HCT116 (cell line): Measurements from ENCODE around the gene DCAF15.

Experiments used
- CEBPB ChIP-seq: IDR thresholded peaks from 2 replicates; pipeline ENCODE4 v1.6.1; 2012; ENCODE audit warnings: low read depth
- EZH2phosphoT487 ChIP-seq: fragments of 200-600 bp; IDR thresholded peaks from 2 replicates; pipeline ENCODE4 v1.6.1; 2018; ENCODE audit warnings: antibody characterized with exemption, borderline replicate concordance
- SRF ChIP-seq: IDR thresholded peaks from 2 replicates; pipeline ENCODE4 v1.6.1; 2012; ENCODE audit warnings: low read depth
- ZFX ChIP-seq: fragments of 450-650 bp; IDR thresholded peaks from 2 replicates; pipeline ENCODE4 v1.6.1; 2017
- TF ChIP-seq, protein P1 (sequence below): IDR thresholded peaks from 2 replicates; pipeline ENCODE4 v1.6.1; 2012
- TF ChIP-seq, protein P2 (sequence below), 3 experiments: fragments of 200-600 bp in 1 of 3; sonication (generic) in 1 of 3; IDR thresholded peaks in 2 of 3; conservative IDR thresholded peaks in 1 of 3; 2 replicates each; pipeline ENCODE4 v1.5.1; 2012 to 2017; ENCODE audit warnings: low read depth in 2 of 3, low read length in 2 of 3, antibody characterized with exemption in 1 of 3, borderline replicate concordance in 1 of 3, control low read depth in 1 of 3, mild to moderate bottlenecking in 1 of 3, mixed read lengths in 1 of 3, mixed run types in 1 of 3, moderate library complexity in 1 of 3; ENCODE audit not compliant: insufficient read depth in 1 of 3
- TF ChIP-seq, protein P3 (sequence below): IDR thresholded peaks from 2 replicates; pipeline ENCODE4 v1.6.1; 2012
- TF ChIP-seq, protein P4 (sequence below): IDR thresholded peaks from 2 replicates; pipeline ENCODE4 v1.6.1; 2012; ENCODE audit warnings: low read depth

DNA sequence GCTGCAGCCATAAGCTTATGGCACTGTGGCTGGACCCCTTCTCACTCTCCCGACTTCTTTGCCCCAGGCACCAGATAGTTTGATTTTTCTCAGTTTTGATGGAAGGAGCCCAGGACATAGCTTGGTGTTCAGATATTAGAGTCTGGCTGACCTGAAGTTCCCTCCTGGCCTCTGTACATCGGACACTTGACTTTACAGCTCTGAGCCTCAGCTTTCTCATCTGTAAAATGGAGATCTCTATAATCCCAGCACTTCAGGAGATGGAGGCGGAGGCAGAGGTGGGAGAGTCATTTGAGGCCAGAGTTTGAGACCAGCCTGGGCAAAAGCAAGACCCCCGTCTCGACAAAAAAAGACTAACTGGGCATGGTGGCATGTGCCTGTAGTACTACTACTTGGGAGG, 45.4 kb upstream of the DCAF15 start:
- TF ChIP-seq EZH2phosphoT487 (no peak), ZFX (no peak), CEBPB (no peak), SRF (no peak)
- TF ChIP-seq, protein P1, sequence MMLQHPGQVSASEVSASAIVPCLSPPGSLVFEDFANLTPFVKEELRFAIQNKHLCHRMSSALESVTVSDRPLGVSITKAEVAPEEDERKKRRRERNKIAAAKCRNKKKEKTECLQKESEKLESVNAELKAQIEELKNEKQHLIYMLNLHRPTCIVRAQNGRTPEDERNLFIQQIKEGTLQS, result no peak
- TF ChIP-seq, protein P2, sequence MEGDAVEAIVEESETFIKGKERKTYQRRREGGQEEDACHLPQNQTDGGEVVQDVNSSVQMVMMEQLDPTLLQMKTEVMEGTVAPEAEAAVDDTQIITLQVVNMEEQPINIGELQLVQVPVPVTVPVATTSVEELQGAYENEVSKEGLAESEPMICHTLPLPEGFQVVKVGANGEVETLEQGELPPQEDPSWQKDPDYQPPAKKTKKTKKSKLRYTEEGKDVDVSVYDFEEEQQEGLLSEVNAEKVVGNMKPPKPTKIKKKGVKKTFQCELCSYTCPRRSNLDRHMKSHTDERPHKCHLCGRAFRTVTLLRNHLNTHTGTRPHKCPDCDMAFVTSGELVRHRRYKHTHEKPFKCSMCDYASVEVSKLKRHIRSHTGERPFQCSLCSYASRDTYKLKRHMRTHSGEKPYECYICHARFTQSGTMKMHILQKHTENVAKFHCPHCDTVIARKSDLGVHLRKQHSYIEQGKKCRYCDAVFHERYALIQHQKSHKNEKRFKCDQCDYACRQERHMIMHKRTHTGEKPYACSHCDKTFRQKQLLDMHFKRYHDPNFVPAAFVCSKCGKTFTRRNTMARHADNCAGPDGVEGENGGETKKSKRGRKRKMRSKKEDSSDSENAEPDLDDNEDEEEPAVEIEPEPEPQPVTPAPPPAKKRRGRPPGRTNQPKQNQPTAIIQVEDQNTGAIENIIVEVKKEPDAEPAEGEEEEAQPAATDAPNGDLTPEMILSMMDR (IDR thresholded peaks at IDR 0.05 in 2 of 3, conservative IDR thresholded peaks at IDR 0.05 in 1 of 3; ENCODE audit: borderline replicate concordance in 1 of 3, insufficient read depth in 1 of 3, low read depth in 2 of 3, low read length in 2 of 3), result no peak
- TF ChIP-seq, protein P3, sequence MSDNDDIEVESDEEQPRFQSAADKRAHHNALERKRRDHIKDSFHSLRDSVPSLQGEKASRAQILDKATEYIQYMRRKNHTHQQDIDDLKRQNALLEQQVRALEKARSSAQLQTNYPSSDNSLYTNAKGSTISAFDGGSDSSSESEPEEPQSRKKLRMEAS, result no peak
- TF ChIP-seq, protein P4, sequence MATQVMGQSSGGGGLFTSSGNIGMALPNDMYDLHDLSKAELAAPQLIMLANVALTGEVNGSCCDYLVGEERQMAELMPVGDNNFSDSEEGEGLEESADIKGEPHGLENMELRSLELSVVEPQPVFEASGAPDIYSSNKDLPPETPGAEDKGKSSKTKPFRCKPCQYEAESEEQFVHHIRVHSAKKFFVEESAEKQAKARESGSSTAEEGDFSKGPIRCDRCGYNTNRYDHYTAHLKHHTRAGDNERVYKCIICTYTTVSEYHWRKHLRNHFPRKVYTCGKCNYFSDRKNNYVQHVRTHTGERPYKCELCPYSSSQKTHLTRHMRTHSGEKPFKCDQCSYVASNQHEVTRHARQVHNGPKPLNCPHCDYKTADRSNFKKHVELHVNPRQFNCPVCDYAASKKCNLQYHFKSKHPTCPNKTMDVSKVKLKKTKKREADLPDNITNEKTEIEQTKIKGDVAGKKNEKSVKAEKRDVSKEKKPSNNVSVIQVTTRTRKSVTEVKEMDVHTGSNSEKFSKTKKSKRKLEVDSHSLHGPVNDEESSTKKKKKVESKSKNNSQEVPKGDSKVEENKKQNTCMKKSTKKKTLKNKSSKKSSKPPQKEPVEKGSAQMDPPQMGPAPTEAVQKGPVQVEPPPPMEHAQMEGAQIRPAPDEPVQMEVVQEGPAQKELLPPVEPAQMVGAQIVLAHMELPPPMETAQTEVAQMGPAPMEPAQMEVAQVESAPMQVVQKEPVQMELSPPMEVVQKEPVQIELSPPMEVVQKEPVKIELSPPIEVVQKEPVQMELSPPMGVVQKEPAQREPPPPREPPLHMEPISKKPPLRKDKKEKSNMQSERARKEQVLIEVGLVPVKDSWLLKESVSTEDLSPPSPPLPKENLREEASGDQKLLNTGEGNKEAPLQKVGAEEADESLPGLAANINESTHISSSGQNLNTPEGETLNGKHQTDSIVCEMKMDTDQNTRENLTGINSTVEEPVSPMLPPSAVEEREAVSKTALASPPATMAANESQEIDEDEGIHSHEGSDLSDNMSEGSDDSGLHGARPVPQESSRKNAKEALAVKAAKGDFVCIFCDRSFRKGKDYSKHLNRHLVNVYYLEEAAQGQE, result no peak
